Measurements from ENCODE around the gene AMOTL1.

DNA sequence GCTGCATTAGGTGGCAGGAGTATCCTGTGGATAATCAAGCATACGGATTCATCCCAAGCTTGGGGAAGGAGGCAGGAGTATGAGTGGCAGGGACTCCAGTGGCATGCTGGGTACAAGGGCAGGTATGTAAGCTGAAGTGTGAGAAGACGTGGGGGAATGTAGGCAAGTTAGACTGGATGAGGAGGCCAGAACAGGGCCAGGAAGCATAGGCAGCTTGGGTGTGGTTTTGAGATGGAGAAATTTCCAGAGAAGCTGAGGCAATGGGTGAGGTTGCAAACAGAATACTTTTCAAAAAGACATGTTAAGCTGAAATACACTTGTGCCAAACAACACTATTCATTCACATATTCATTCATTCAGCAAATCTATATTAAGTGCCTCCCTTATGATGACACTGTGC is 43.1 kb upstream of the AMOTL1 start:
- TF ChIP-seq EP300 (IDR thresholded peaks at IDR 0.05; ENCODE audit: borderline replicate concordance in 1 of 2, low read depth in 1 of 2, low read length in 1 of 2) (no peak), RAD21 (IDR thresholded peaks at IDR 0.05; ENCODE audit: low read length) (no peak), ELF1 (IDR thresholded peaks at IDR 0.05) (no peak), FOSL2 (IDR thresholded peaks at IDR 0.05; ENCODE audit: borderline replicate concordance, low read depth) (no peak), POLR2AphosphoS5 (IDR thresholded peaks at IDR 0.05; ENCODE audit: low read depth, low read length) (no peak), SMC3 (IDR thresholded peaks at IDR 0.05; ENCODE audit: low read depth, low read length) (no peak)
- TF ChIP-seq, protein P1, sequence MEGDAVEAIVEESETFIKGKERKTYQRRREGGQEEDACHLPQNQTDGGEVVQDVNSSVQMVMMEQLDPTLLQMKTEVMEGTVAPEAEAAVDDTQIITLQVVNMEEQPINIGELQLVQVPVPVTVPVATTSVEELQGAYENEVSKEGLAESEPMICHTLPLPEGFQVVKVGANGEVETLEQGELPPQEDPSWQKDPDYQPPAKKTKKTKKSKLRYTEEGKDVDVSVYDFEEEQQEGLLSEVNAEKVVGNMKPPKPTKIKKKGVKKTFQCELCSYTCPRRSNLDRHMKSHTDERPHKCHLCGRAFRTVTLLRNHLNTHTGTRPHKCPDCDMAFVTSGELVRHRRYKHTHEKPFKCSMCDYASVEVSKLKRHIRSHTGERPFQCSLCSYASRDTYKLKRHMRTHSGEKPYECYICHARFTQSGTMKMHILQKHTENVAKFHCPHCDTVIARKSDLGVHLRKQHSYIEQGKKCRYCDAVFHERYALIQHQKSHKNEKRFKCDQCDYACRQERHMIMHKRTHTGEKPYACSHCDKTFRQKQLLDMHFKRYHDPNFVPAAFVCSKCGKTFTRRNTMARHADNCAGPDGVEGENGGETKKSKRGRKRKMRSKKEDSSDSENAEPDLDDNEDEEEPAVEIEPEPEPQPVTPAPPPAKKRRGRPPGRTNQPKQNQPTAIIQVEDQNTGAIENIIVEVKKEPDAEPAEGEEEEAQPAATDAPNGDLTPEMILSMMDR (IDR thresholded peaks at IDR 0.05) = no peak
- TF ChIP-seq, protein P2, sequence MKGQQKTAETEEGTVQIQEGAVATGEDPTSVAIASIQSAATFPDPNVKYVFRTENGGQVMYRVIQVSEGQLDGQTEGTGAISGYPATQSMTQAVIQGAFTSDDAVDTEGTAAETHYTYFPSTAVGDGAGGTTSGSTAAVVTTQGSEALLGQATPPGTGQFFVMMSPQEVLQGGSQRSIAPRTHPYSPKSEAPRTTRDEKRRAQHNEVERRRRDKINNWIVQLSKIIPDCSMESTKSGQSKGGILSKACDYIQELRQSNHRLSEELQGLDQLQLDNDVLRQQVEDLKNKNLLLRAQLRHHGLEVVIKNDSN (IDR thresholded peaks at IDR 0.05; ENCODE audit: borderline replicate concordance, low read depth) = no peak
